Measurements from ENCODE around the gene CLEC19A. TPM values are rescaled to one million over a fixed set of nuclear protein-coding genes. Genes with fewer than 3 reads are reported as not detected.

The CLEC19A gene
- total RNA-seq, 1 experiment from 2014 or later = 0.83 TPM

GRCh38 chr16:19323596-19323995, 38.1 kb downstream of the CLEC19A start:
- DNase-seq (ENCODE audit: low spot score) = no peak

GRCh38 chr16:19328364-19328763, 42.8 kb downstream of the CLEC19A start:
- no peak for DNase-seq (ENCODE audit: low spot score)

GRCh38 chr16:19329932-19330331, 44.4 kb downstream of the CLEC19A start:
- DNase-seq (ENCODE audit: low spot score) = peak; percentile 75

GRCh38 chr16:19330841-19331397, 45.4 kb downstream of the CLEC19A start:
- peak; percentile 84 for DNase-seq (ENCODE audit: low spot score)

- no peak for DNase-seq (ENCODE audit: low spot score)
Measured at GRCh38 chr16:19331794-19332193, 46.3 kb downstream of the CLEC19A start.

- peak; percentile 24 for DNase-seq (ENCODE audit: low spot score)
Measured at GRCh38 chr16:19338335-19338734, 52.8 kb downstream of the CLEC19A start.

GRCh38 chr16:19344224-19344801, 58.8 kb downstream of the CLEC19A start:
- peak; percentile 78 for DNase-seq (ENCODE audit: low spot score)

GRCh38 chr16:19344980-19345379, 59.4 kb downstream of the CLEC19A start:
- no peak for DNase-seq (ENCODE audit: low spot score)

GRCh38 chr16:19346335-19346922, 60.9 kb downstream of the CLEC19A start:
- DNase-seq (ENCODE audit: low spot score) = no peak

GRCh38 chr16:19348125-19348524, 62.6 kb downstream of the CLEC19A start:
- no peak for DNase-seq (ENCODE audit: low spot score)

GRCh38 chr16:19348578-19349315, 63.2 kb downstream of the CLEC19A start:
- DNase-seq (ENCODE audit: low spot score) = peak; percentile 74

GRCh38 chr16:19354371-19354770, 68.8 kb downstream of the CLEC19A start:
- DNase-seq (ENCODE audit: low spot score) = no peak

GRCh38 chr16:19356024-19356952, 70.8 kb downstream of the CLEC19A start:
- no peak for DNase-seq (ENCODE audit: low spot score)

GRCh38 chr16:19359556-19359955, 74.0 kb downstream of the CLEC19A start:
- no peak for DNase-seq (ENCODE audit: low spot score)

Other genes with a start within 250 kb of the CLEC19A start
- gene COQ7, start 218.1 kb upstream of the CLEC19A start, total RNA-seq (2014; rRNA removed; shearing (Covaris generic)) = 39.0 and 50.5 TPM in 2 replicates
- gene ITPRIPL2, start 171.8 kb upstream of the CLEC19A start, total RNA-seq (2014; rRNA removed; shearing (Covaris generic)) = 24.1 and 30.8 TPM in 2 replicates
- 0.55 and 1.3 TPM in 2 replicates for gene SYT17, start 117.5 kb upstream of the CLEC19A start, total RNA-seq (2014; rRNA removed; shearing (Covaris generic))
- not detected in 2 replicates for gene TMC5, start 132.2 kb downstream of the CLEC19A start, total RNA-seq (2014; rRNA removed; shearing (Covaris generic))
- gene GDE1, start 236.4 kb downstream of the CLEC19A start, total RNA-seq (2014; rRNA removed; shearing (Covaris generic)) = 60.7 and 77.4 TPM in 2 replicates
- 19.5 and 19.9 TPM in 2 replicates for gene CCP110, start 238.2 kb downstream of the CLEC19A start, total RNA-seq (2014; rRNA removed; shearing (Covaris generic))